Measurements from ENCODE around the gene KIF18B.

The KIF18B gene

GRCh38 chr17:44909681-44910144, 37.9 kb downstream of the KIF18B start:
- ChIA-PET POLR2A (no interaction called here), CTCF (interaction anchor here (1.1 to 3.9 kb wide), 7 partner anchors 8 to 190 kb away, joined by 3 to 23 read pairs (median 6); partner anchors contain the start of gene EFTUD2)
- no peaks in the 10 kb centered on the region for H3K36me3 ChIP-seq (ENCODE audit: control insufficient read depth in 4 of 4, insufficient read depth in 4 of 4, low read length in 3 of 4)
- 91% methylated on average over 7 of the region's 11 CpGs for WGBS (ENCODE audit: insufficient coverage)
- DNase-seq: no peak
- no peak overlapping the region for H3K27ac ChIP-seq (ENCODE audit: insufficient read depth in 1 of 2, low read depth in 1 of 2, low read length in 2 of 2, poor library complexity in 1 of 2, severe bottlenecking in 2 of 2)
- H3K9me3 ChIP-seq (ENCODE audit: control extremely low read depth in 1 of 5, control insufficient read depth in 4 of 5, insufficient read depth in 2 of 5, low read depth in 1 of 5, low read length in 4 of 5): no peaks in the 10 kb centered on the region
- H3K4me3 ChIP-seq (ENCODE audit: control insufficient read depth in 1 of 7, extremely low read depth in 1 of 7, insufficient read depth in 4 of 7, low read depth in 2 of 7, low read length in 6 of 7): no peak overlapping the region
- H3K27me3 ChIP-seq (replicated peaks in 2 of 5; ENCODE audit: control insufficient read depth in 4 of 5, insufficient read depth in 5 of 5, low read length in 4 of 5): peaks cover 0 to 41% (median 21%) of the 10 kb centered on the region in 5 experiments
- peaks cover 0 to 15% (median 9%) of the 10 kb centered on the region in 4 experiments for H3K4me1 ChIP-seq (ENCODE audit: control extremely low read depth in 1 of 4, control insufficient read depth in 4 of 4, insufficient read depth in 4 of 4, low read length in 3 of 4)

DNA sequence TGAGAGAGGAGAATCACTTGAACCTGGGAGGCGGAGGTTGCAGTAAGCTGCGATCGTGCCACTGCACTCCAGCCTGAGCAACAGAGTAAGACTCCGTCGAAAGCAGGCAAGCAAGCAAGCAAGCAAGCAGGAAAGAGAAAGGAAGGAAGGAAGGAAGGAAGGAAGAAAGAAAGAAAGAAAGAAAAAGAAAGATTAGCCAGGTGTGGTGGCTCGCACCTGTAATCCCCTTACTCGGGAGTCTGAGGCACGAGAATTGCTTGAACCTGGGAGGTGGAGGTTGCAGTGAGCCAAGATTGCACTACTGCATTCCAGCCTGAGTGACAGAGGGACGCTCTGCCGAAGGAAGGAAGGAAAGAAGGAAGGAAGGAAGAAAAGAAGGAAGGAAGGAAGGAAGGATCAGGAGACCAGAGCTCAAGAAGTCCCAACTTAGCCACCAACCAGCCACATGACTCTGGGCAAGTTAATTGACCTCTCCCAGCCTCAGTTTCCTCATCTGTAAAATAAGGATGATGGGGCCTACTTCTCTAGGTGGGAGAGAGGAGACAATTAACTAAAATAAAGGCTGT, 38.7 kb downstream of the KIF18B start:
- H3K4me3 ChIP-seq (ENCODE audit: control insufficient read depth in 1 of 7, extremely low read depth in 1 of 7, insufficient read depth in 4 of 7, low read depth in 2 of 7, low read length in 6 of 7): no peak overlapping the region
- 88% methylated on average over 10 of the region's 10 CpGs for WGBS (ENCODE audit: insufficient coverage)
- no peaks in the 10 kb centered on the region for H3K9me3 ChIP-seq (ENCODE audit: control extremely low read depth in 1 of 5, control insufficient read depth in 4 of 5, insufficient read depth in 2 of 5, low read depth in 1 of 5, low read length in 4 of 5)
- CTCF ChIA-PET: interaction anchor here (1.4 to 3.9 kb wide), 4 partner anchors 9 to 46 kb away, joined by 3 to 16 read pairs (median 6); partner anchors contain the start of gene EFTUD2
- no peaks in the 10 kb centered on the region for H3K36me3 ChIP-seq (ENCODE audit: control insufficient read depth in 4 of 4, insufficient read depth in 4 of 4, low read length in 3 of 4)
- POLR2A ChIA-PET: no interaction called here
- peaks cover 0 to 41% (median 21%) of the 10 kb centered on the region in 5 experiments for H3K27me3 ChIP-seq (replicated peaks in 2 of 5; ENCODE audit: control insufficient read depth in 4 of 5, insufficient read depth in 5 of 5, low read length in 4 of 5)
- peaks cover 0 to 15% (median 9%) of the 10 kb centered on the region in 4 experiments for H3K4me1 ChIP-seq (ENCODE audit: control extremely low read depth in 1 of 4, control insufficient read depth in 4 of 4, insufficient read depth in 4 of 4, low read length in 3 of 4)
- DNase-seq: no peak
- no peak overlapping the region for H3K27ac ChIP-seq (ENCODE audit: insufficient read depth in 1 of 2, low read depth in 1 of 2, low read length in 2 of 2, poor library complexity in 1 of 2, severe bottlenecking in 2 of 2)

- Histone ChIP-seq H3K27me3 (replicated peaks in 2 of 5; ENCODE audit: control insufficient read depth in 4 of 5, insufficient read depth in 5 of 5, low read length in 4 of 5) (peaks cover 0 to 32% (median 14%) of the 10 kb centered on the region in 5 experiments), H3K9me3 (ENCODE audit: control extremely low read depth in 1 of 5, control insufficient read depth in 4 of 5, insufficient read depth in 2 of 5, low read depth in 1 of 5, low read length in 4 of 5) (no peaks in the 10 kb centered on the region), H3K27ac (ENCODE audit: insufficient read depth in 1 of 2, low read depth in 1 of 2, low read length in 2 of 2, poor library complexity in 1 of 2, severe bottlenecking in 2 of 2) (no peak overlapping the region), H3K36me3 (ENCODE audit: control insufficient read depth in 4 of 4, insufficient read depth in 4 of 4, low read length in 3 of 4) (no peaks in the 10 kb centered on the region), H3K4me1 (ENCODE audit: control extremely low read depth in 1 of 4, control insufficient read depth in 4 of 4, insufficient read depth in 4 of 4, low read length in 3 of 4) (peaks cover 0 to 15% (median 9%) of the 10 kb centered on the region in 4 experiments), H3K4me3 (ENCODE audit: control insufficient read depth in 1 of 7, extremely low read depth in 1 of 7, insufficient read depth in 4 of 7, low read depth in 2 of 7, low read length in 6 of 7) (no peak overlapping the region)
- DNase-seq: no peak
- POLR2A ChIA-PET: no interaction called here
- WGBS (ENCODE audit: insufficient coverage): 100% methylated on average over 5 of the region's 11 CpGs
- CTCF ChIA-PET: interaction anchor here (0.8 to 3.9 kb wide), 4 partner anchors 8 to 90 kb away, joined by 3 to 16 read pairs (median 4); partner anchors contain the start of gene EFTUD2
These were observed 39.7 kb downstream of the KIF18B start for GRCh38 chr17:44907729-44908470.

GRCh38 chr17:44906763-44907728, 40.5 kb downstream of the KIF18B start:
- ChIA-PET CTCF (interaction anchor here (0.8 to 1.5 kb wide), 3 partner anchors 11 to 91 kb away, joined by 3 to 5 read pairs (median 3); no protein-coding TSS in a partner anchor), POLR2A (no interaction called here)
- Histone ChIP-seq H3K4me1 (ENCODE audit: control extremely low read depth in 1 of 4, control insufficient read depth in 4 of 4, insufficient read depth in 4 of 4, low read length in 3 of 4) (peaks cover 0 to 15% (median 9%) of the 10 kb centered on the region in 4 experiments), H3K27me3 (replicated peaks in 2 of 5; ENCODE audit: control insufficient read depth in 4 of 5, insufficient read depth in 5 of 5, low read length in 4 of 5) (peaks cover 0 to 23% (median 8%) of the 10 kb centered on the region in 5 experiments), H3K9me3 (ENCODE audit: control extremely low read depth in 1 of 5, control insufficient read depth in 4 of 5, insufficient read depth in 2 of 5, low read depth in 1 of 5, low read length in 4 of 5) (no peaks in the 10 kb centered on the region), H3K4me3 (ENCODE audit: control insufficient read depth in 1 of 7, extremely low read depth in 1 of 7, insufficient read depth in 4 of 7, low read depth in 2 of 7, low read length in 6 of 7) (no peak overlapping the region), H3K36me3 (ENCODE audit: control insufficient read depth in 4 of 4, insufficient read depth in 4 of 4, low read length in 3 of 4) (no peaks in the 10 kb centered on the region), H3K27ac (ENCODE audit: insufficient read depth in 1 of 2, low read depth in 1 of 2, low read length in 2 of 2, poor library complexity in 1 of 2, severe bottlenecking in 2 of 2) (no peak overlapping the region)
- peak in 2 of 3 donors; percentile 44 to 54 for DNase-seq
- WGBS (ENCODE audit: insufficient coverage): 94% methylated on average over 10 of the region's 18 CpGs

- no peaks in the 10 kb centered on the region for H3K36me3 ChIP-seq (ENCODE audit: control insufficient read depth in 4 of 4, insufficient read depth in 4 of 4, low read length in 3 of 4)
- no peak overlapping the region for H3K27ac ChIP-seq (ENCODE audit: insufficient read depth in 1 of 2, low read depth in 1 of 2, low read length in 2 of 2, poor library complexity in 1 of 2, severe bottlenecking in 2 of 2)
- peaks cover 2 to 10% (median 5%) of the 10 kb centered on the region in 4 experiments for H3K4me1 ChIP-seq (ENCODE audit: control extremely low read depth in 1 of 4, control insufficient read depth in 4 of 4, insufficient read depth in 4 of 4, low read length in 3 of 4)
- H3K27me3 ChIP-seq (replicated peaks in 2 of 5; ENCODE audit: control insufficient read depth in 4 of 5, insufficient read depth in 5 of 5, low read length in 4 of 5): peaks cover 0 to 14% (median 1%) of the 10 kb centered on the region in 5 experiments
- no peaks in the 10 kb centered on the region for H3K9me3 ChIP-seq (ENCODE audit: control extremely low read depth in 1 of 5, control insufficient read depth in 4 of 5, insufficient read depth in 2 of 5, low read depth in 1 of 5, low read length in 4 of 5)
- H3K4me3 ChIP-seq (ENCODE audit: control insufficient read depth in 1 of 7, extremely low read depth in 1 of 7, insufficient read depth in 4 of 7, low read depth in 2 of 7, low read length in 6 of 7): no peak overlapping the region
- ChIA-PET CTCF (no interaction called here), POLR2A (no interaction called here)
- 93% methylated on average over 10 of the region's 10 CpGs for WGBS (ENCODE audit: insufficient coverage)
- DNase-seq: no peak
These were observed 41.4 kb downstream of the KIF18B start for GRCh38 chr17:44906010-44906646.

All from common myeloid progenitor, CD34-positive (primary cell).